HG03521 (cell line): ENCODE data around the gene ADCYAP1R1.

ENCODE experiments used
- ATAC-seq: cut with Tn5 transposase; IDR thresholded peaks from one replicate; pipeline ENCODE4 v1.9.1; 2021; ENCODE audit warnings: mild to moderate bottlenecking, moderate library complexity; ENCODE audit not compliant: unreplicated experiment

ADCYAP1R1 gene

DNA sequence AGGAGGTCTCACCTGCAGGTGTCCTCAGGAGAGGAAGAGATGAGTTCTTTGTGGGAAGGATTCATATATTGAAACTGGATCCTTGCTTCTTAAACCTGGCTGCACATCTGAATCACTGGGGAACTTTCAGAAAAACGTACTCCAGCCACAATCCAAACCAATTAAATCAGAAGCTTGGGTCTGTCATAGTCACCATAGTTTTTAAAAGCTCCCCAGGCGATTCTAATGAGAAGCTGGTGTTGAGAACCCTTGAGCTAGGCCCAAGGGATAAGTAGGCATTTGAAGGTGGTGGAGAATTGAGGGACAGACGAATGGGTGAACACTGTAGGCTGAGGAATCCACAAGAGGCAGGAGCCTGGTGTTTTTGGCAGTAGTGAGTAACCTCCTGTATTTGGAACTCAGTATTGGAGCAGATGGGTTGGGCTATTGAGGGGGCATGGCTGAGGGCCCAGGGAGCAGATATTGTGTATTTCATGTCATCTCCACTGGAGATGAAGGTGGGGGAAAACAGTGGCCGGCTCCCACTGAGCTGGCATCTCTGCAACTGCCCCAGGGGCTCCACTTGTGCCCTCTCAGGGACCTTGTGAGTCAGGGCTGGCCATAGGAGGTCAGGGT lies 14.5 kb downstream of the ADCYAP1R1 start:
- no peak for ATAC-seq

DNA sequence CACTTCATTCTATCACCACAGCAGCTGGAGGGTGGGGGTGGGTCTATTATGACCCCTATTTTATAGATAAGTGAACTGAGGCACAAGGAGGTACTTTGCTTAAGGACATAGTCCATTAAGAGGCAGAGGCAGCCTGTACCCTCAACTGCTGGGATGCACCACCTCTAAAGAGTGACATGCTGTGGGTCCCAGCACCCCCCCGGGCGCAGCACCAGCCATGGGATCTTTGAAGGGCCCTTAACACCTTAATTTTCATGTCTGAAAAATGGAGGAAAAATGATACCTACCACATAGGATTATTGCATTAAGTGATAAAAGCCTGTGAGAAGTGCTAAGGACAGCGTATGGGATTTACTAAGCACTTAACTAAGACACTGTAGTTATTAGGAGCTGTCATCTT lies 15.4 kb downstream of the ADCYAP1R1 start:
- no peak for ATAC-seq

DNA sequence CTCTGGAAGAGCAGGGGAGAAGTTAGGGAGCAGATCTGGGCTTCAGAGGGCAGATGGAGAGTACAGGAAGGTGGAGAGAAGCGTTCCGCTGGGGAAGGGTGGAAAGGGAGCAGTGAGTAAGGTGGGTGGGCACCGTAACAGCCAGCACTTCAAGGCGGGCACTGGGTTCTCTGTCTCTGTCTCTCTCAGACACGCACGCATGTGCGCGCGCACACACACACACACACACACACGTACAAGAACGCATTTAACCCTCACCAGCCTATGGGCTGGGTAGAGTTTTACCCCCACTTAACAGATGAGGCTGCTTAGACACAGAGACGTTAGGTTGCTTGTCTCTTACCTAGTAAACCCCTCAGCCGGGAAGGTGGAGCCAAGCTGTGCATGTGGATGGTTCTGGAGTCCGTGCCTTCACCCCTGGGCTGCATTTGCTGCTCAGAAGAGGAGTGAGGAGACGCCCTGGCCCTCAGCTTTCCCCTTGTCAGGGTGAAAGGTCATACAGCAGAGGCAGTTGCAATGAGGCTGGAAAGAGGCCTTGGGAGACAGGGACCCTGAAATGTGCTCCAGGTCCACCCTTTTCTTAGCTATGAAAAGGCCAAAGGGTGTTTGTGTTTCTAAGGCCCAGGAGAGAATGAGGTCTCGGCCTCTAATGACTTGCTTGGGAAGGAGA lies 16.0 kb downstream of the ADCYAP1R1 start:
- no peak for ATAC-seq

DNA sequence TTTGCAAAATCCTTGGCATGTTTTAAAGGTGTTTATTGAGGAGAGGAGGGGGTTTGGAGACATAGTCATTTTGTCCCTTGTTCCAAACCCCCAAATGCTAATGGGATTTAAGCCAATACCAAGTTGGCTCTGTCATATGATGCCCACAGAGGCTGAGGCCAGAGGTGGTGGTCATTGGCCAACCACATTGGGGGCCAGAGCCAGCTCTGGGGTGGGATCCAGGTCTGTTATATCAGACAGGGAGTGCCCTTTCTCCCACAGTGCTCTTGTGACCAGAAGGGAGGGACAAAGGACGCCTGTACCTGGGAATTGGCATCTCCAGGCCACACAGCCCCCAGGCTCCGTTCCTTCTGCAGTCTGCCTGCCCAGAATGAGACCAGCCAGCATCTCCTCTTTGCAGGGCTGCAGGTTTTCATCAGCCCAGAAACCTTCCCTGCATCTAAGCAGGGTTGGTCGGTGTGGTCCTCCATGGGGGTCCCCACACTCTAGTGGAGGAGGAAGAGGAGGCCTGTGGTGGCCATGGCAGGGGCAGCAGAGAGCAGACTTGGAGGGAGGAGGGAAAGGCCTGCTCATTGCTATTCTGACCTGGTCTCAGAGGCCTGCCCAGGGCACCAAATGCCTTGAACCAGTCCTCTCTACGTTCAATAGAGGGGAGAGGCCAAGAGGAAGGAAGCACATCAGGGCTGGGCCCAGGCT lies 17.9 kb downstream of the ADCYAP1R1 start:
- no peak for ATAC-seq

DNA sequence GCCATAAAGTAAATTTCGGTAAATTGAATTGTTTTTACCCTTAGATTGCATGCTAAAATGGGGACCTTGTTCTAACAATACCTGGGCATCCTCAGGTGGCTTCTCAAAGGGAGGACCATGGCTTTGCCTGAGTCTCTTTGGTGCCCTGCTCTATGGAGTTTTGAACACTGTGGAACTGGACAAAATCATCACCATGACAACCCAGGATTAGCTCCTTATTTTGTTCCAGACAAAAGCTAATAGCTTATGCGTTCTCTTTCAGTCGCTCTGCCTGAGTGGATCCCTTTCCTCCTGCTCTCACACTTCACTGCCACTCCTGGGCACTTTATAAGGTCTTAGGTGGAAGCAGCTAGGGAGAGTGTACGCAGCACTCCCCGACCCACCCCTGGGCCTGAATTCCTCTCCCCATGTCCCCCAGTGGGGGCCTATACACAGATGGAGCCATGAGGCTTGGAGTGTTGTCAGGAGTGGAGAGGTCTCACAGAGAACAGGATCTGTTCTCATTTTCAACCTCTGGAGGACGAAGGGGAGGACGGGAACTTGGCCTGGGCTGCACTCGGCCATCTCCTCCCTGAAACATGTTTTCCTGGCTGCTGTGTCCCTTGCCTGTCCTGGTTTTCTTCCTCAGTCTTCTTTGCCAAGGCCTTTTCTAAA lies 19.0 kb downstream of the ADCYAP1R1 start:
- ATAC-seq = no peak

DNA sequence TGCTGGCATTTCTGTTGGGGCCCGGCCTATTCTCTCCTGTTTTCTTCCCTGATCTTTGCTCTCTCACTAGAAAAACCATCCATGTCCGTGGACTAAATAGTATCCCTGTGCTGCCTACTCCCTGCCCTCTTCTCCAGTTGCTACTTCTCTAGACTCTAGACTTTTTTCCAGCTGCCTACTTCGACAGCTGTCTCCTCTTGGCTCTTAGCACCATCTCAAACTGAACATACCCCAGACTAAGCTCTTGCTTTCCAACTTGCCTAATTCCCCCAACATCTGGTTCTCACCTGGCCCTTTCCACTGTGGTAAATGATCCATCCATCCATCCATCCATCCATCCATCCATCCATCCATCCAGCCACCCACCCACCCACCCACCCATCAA lies 19.5 kb downstream of the ADCYAP1R1 start:
- ATAC-seq = no peak

DNA sequence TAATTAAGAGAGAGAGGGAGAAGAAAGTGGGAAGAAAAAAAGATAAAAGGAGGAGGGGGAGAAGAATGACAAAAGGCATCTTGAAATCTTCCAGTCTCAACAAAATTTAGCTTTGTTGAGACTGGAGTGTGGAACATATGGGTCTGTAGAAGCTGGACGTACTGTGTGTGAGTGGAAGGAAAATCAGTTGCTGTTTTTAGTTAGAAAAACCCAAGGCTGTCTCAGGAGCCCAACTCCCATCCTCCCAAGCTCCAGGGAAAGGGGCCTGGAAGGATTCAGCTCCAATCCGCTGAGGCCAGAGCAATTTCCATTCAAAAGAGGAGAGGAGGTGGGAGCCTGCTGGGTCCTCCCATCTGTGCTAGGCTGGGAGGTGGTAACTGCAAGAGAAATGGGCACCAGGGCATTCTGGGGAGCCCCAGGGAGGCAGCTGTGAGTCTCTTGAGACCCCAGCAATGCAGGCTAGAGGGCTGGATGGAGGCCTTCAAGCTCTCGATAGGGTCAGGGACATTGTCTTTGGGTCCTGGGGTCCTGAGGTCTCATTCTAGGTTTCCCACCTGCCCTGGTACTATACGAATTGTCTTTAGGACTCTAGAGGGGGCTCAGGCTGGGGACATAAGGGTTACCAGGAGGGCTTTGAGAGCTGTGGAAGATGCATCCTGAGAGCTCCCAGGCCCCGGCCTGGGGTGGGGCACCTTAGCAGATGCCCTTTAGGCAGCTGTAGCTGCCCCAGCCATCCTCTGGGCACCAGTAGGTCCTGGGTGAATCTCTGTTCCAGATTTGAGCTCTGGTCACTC lies 21.4 kb downstream of the ADCYAP1R1 start:
- ATAC-seq = no peak

DNA sequence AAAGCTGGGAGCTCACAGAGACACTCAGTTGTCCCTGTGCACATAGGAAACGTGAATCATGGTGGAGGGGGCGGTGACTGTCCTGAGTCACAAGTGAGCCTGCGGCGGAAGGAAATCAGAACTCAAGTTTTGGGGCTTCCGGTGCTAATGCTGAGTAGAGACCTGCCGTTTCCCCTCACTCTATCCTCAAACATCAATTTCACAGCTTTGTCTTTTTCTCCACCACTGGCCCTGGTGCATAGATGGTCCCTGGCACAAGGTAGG lies 21.9 kb downstream of the ADCYAP1R1 start:
- ATAC-seq = no peak

DNA sequence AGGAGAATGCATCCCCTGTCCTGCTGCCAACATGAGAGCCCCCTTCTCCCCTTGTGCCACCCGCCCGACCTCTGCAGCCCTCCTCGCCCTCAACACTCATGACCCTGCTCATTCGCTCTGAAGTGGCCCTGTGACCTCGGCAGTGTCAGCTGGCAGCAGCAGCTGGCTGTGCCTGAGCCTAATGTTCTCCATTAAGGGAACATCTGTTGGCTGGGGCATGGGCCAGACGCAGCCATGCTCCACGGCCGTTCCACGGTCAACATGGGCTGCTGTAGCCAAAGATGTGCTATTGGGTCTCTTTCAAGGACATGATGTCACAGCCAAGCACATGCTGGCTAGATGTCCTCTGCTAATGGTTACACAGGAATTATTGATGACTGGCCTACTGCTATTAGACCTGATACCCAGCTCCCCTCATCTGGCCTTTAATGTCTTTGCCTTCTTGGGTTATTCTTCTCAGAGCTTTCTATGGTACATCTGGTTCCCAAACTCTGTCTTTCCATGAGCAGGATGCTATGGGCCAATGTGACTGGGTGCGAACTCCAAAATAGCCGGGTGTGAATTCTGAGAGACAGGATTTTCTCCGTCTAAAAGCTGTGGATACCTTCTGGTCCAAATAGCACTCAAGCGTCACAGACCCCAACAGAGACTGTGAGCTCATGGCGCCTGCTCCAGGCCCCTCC lies 22.4 kb downstream of the ADCYAP1R1 start:
- no peak for ATAC-seq

DNA sequence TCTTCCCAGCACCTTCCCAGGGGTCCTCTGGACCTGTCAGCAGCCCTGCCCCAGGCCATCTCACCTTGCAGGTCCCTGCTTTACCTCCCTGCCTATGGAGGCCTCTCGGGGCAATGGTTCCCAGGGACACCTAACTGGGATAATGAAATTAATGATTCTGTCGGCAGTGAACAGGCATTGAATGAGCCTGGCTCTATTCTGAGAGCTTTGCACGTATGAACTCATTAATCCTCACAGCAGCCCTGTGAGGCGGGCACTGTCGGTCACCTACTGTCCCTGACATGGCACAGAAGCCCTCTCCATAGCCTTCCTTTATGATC lies 22.9 kb downstream of the ADCYAP1R1 start:
- ATAC-seq = no peak

DNA sequence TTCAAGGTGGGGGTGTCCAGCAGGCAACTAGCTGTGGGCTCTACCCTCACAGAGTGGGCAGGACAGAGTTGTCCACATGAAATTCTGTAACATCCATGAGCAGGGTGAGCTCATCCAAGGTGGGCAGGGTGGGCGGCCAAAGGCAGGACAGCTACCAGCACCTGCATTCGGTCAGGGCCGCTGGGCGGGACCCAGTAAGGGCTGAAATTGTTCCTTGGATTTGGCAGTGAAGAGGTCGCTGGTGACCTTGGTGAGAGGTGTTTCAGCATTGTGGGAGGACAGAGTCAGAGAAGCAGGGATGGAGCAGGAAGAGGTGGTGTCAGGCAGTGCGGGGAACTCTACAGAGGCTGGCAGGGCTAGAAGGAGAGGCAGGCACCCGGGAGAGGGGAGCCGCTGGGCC lies 23.9 kb downstream of the ADCYAP1R1 start:
- ATAC-seq = no peak

DNA sequence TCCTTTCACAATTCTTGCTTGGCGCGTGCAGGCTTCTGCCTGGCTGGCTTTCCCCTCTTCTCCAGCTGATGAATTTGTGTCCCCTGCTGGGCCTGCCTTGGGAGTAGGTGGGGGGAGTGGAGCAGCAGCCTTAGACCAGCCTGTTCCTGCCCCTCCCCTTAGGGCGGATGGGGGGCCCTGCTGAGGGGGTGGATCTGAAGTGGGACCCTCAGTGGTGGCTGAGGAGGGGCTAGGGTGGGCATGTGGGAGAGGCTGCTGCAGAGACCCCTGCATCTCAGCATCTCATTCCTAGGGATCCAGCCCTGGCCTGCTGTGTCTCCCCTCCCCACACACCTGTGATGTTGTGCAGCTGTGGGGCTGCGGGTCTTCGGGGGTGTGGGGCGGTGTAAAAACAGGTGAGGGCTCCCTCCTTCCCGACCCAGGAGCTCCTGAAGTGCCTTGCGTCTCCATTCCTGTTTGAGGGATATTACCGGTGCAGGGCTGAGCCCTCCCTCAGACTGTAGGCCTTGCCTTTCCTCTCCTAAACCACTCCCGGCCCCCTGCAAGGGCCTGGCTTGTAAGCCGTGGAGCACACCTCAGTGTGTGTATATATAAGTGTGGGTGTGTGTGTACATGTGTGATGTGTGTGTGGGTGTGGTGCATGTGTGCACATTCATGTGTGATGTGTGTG lies 24.7 kb downstream of the ADCYAP1R1 start:
- no peak for ATAC-seq

DNA sequence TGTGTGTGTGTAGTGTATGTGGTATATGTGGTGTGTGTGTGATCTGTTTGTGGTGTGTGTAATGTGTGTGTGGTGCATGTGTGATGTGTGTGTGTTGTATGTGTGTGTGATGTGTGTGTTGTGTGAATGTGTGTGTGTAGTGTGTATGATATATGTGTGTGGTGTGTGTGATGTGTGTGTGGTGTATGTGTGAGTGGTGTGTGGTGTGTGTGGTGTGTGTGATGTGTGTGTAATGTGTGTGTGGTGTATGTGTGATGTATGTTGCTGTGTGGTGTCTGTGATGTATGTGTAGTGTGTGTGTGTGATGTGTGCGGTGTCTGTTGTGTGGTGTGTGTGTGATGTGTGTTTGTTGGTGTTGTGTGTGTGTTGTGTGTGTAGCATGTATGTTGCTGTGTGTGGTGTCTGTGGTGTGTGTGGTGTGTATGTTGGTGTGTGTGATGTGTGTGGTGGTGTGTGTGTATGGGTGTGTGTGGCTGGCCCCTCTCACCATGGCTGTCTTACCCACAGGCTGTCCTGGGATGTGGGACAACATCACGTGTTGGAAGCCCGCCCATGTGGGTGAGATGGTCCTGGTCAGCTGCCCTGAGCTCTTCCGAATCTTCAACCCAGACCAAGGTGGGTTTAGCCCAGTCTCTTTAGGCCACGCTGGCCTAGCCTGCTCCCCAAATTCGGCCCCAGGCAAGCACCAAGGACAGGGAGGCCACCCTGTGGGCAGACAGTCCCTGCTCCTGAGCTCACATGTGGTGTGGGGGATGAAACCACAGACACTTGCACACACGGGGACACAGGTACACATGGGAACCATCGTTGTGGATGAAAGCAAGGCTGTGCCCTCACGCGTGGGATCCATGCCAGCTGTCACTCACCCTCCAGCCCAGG lies 25.6 kb downstream of the ADCYAP1R1 start:
- ATAC-seq = no peak

DNA sequence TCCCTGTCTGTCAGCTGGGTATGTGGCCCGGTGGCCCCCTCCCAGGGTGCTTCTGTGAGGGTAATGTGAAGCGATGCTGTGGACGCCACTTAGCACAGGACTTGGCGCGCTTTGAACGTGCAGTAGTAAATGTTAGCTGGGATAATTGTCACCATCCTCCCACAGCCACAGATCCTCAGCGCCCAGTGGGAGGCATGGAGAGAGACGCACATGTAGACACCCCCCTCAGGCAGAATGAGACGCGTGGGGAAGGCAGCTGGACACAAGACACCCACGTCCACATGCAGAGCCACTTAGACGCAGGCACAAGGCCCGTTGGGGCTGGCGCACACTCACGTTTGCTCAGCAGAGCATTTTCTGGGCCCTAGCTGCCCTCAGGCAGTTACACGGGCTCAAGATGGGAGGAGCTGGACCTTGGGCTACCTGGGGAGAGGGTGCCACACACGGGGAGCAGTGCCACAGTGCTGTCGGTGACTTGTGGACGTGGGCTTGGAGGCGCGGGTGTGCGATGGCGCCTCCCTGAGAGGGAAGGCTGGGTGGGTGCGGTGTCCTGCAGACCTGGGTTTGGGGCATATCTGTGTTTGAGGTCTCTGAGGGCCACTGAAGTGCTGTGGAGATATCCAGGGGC lies 26.4 kb downstream of the ADCYAP1R1 start:
- no peak for ATAC-seq

DNA sequence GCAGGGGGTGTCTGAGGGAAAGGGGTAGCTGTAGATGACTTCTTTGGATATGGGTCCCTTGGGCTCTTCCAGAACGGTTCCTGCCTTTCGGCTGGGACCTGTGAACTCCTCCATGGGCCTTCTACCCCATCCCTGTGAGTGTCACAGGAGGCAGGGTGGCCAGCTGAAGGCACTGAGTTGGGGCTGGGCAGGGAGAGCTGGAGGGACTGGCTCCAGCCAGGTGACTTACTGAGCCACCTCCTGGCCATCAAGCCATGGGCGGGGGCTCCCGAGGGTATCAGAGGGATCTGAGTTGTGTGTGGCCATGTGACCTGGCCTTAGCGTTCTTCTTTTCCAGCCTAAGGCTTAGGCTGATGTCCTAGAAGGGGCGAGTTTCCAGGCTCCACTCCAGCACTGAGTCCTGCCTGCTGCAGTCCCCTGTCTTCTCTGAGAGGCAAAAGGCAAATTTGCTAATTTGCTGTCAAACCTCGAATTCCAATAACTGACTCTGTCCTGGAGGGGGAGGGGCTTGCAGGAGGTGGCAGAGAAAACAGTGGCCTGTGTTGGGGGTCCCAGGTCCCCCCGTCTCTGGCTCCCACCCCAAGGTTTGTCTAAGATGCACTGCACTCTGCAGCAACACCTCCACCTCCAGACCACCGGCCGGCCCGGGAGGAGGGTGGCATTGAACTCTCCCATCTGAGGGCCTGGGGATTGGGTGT lies 27.2 kb downstream of the ADCYAP1R1 start:
- no peak for ATAC-seq

DNA sequence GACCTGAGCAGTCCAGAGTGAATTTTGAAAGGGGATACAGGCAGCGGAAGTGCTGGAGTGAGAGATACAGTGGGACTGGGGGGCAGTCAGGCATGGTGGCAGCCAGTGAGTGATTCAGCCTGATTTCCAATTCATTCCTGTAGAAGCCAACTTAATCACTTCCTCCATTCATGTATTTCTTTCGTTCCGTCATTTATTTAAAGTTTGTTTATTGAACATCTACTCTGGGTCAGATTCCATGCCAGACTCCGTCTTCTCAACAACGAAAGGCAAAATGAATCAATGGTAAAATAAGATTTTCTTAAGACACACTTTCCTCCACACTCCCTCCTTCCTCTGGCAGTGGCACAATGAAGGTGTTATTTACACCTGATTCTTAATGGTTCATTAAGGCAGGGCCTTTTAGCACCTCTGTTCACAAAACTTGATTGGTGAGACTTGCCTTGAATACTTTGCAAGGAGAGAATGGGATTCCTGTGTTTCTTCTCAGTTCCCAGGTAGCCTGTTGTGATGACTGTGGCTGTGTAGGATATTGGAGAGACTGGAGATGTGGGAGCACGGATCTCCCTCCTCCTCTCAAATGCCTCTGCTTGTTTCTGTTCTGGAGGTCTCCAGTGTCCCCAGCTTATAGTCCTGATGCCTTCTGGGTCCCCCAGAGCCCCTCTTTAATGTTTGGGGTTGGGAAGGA lies 27.9 kb downstream of the ADCYAP1R1 start:
- no peak for ATAC-seq

DNA sequence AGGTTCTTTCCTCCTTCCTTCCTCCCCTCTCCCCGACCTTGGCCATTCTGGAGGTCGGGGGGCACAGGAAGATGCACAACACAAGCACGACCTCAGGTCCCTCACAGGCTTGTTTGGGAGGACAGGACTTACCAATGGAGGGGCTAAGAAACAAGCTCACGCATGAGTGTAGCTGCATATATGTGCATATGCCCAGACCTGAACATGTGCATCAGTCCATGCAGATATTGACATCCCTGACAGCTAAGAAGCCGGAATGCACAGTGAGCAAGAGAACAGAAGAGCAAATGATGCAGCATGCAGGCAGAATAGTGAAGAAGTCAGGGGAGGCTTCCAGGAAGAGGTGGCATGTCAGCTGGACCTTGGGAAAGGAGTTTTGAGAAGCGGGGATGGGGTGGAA lies 28.7 kb downstream of the ADCYAP1R1 start:
- no peak for ATAC-seq

DNA sequence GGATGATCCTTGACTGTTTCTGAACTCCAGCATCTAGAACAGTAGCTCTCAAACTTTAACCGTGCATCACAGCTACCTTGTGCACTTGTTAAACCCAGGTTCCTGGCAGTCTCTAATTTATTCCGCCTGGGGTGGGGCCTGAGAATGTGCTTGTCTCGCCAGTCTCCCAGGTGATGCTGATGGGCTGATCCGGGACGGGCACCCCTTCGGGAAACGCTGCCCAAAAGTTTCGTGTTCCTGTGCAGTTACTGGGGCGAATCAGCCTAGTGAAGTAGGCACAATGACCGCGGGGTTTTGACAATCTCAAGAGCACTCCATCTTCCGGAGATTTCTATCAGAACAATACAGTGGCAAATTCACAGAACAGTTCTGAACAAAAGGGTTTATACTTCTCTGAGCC lies 29.9 kb downstream of the ADCYAP1R1 start:
- ATAC-seq = no peak
